Germinal center (tissue), 1 donor: Measurements from ENCODE around the gene HDAC3.

Source experiments
- DNase-seq: peaks from one replicate; pipeline ENCODE4 v3.0.0; 2012; ENCODE audit warnings: mixed read lengths, low spot score

HDAC3 gene

GRCh38 chr5:141636413-141637122 is at the start of gene HDAC3, which contains the start of gene RELL2:
HDAC3 (minus strand) TSS chr5:141636849; CDS start chr5:141636790, 59 bp downstream.
RELL2 (plus strand) TSS chr5:141636997; CDS start chr5:141638226, 1,229 bp downstream.
- peak; percentile 96 for DNase-seq

DNA sequence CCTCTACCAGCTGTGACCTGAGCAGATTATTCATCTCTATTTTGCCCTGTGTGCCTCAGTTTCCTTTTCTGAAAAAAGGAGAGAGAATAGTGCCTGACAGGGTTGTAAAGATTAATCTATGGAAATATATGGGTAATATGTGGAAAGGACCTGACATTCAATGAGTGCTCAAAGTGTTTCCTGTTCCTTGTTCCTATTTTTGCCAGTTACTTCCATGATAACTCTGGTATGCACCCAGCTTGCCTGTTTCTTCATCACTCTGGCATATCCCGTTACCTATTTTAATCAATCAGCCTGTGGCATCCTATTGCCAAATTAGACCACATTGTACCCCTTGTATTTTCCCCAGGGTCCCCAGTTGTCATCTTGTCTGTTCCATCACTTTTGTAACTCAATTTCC is 48.9 kb upstream of the HDAC3 start:
- no peak for DNase-seq

DNA sequence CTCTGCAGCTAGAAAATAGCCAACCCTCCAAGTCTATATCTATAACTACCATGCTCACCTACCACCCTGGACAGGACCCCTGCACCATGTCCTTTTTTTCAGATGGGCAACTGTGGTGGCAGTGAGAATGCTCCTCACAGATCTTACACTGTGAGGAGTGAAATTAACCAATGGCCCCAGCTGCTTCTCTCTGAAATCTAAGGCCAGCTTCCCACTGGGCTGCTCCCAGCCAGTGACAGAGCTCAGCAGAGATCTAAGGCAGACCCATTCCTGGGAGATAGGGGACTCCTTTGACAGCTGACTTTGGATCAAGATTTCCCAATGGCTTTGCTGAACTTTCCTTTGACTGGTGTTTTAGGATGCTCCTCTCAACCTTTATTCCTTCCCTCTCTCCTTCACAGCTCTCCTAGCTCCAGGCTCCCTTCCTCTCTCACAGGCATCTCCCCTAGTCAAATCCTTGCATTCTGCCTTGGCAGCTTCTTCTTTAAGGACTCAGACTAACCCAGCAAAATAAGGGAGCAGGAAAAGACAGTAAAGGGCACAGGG is 47.0 kb upstream of the HDAC3 start:
- no peak for DNase-seq

DNA sequence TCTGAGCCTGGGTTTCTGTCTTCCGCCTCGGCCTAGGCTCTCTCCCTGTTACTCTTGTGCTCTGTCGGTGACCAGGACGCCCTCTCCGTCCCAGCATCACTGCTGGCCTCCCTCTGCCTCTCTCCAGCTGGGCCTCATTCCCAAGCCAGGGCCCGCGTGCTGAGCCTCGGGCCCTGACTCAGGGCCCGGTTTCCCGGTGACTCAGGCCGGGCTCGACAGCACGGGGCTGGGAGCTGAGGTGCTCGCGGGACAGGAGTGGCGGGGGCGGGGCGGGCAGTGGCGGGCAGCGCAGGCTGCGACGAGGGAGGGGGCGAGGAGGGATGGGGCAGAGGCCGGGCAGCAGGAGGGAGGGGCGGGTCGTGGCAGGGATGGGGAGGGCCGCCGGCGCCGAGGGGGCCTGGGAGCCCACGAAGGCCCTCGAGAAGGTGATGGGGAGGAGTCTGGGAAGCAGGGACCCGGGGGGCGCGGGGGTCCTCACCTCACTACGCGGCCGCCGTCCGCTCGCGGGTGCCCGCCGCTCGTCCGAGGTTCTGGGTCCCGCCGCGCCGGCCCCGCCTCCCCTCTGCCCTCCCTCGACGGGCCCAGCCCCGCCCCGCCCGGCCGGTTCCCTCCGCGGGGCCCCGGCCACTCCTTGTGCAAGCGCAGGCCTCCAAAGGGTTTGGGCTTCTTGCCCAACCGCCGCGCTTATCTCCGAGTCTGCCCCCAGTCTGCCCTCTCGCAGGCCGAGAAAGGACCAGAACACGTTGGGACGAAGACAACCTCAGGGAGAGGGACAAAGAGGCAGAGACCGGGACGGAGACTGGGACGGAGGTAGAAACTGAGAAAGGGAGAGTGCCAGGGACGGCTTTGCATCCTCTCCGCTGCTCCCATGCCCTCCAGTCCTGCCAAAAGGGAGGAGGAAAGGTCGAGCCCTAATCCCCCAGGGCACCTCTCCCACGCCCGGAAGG is 45.3 kb upstream of the HDAC3 start, which contains the start of gene ARAP3:
ARAP3 (minus strand) TSS at position 536 of the 947 bp plus-strand sequence. CDS start 1,744 bp downstream, outside the sequence.
- DNase-seq = peak; percentile 30

- no peak for DNase-seq
Observed at GRCh38 chr5:141681295-141681694, 44.6 kb upstream of the HDAC3 start.

DNA sequence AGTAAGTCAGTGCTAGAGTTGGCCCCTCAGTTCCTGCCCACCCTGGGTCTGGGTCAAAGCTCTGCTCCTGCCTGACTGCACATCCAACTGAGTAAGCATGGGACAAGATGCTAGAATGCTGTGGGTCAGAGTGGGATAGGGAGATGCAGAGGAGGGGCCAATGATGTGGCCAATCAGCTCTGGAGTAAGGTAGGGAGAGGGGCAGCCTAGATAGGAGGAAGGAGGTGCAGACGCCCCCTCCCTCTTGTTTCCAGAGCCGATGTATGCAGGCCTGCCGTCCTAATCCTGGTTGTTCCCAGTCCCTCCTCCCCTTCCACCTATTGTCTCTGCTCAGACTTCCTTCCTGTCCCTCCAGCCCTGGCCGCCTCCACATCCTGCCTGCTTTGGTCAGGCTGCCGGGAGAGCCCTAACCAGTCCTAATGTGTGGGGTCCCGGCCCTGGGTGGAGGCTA is 44.1 kb upstream of the HDAC3 start:
- DNase-seq = no peak

DNA sequence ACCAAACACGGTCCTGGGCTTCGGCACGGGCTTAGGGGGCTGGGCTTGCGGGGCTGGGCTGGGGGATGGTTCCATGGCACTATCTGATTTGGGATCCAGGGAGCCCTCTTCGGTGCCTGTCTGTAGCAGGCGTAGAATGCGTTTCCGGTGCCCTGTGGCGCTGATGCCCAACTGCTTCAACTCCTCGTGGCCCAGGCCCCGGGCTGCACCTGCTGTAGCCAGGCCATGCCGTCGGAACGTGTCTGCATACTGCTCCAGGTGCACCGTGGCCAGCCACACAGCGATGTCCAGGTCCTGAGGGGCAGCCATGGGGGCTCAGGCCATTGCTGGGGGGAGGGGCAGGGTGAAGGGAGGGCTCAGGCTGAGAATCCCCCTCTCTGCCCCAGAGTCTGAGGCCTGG is 43.5 kb upstream of the HDAC3 start:
- no peak for DNase-seq

DNA sequence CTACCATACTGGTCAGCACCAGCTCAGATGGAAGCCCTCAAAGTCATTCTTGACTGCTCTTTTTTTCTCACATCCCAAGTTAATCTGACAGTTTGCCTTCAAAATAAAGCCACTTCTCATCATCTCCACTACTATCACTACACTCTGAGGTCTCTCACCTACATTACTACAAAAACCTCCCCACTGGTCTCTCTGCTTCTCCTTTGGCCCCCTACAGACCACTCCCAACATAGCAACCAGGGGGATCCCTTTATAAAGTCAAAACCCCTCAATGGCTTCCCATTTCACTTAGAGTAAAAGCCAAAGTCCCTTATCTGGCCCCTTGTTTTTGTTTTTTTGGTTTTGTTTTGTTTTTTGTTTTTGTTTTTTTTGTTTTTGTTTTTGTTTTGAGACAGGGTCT is 40.8 kb upstream of the HDAC3 start:
- no peak for DNase-seq

GRCh38 chr5:141675672-141676071 is 39.0 kb upstream of the HDAC3 start:
- DNase-seq = no peak

GRCh38 chr5:141674747-141675146 is 38.1 kb upstream of the HDAC3 start:
- DNase-seq = no peak

DNA sequence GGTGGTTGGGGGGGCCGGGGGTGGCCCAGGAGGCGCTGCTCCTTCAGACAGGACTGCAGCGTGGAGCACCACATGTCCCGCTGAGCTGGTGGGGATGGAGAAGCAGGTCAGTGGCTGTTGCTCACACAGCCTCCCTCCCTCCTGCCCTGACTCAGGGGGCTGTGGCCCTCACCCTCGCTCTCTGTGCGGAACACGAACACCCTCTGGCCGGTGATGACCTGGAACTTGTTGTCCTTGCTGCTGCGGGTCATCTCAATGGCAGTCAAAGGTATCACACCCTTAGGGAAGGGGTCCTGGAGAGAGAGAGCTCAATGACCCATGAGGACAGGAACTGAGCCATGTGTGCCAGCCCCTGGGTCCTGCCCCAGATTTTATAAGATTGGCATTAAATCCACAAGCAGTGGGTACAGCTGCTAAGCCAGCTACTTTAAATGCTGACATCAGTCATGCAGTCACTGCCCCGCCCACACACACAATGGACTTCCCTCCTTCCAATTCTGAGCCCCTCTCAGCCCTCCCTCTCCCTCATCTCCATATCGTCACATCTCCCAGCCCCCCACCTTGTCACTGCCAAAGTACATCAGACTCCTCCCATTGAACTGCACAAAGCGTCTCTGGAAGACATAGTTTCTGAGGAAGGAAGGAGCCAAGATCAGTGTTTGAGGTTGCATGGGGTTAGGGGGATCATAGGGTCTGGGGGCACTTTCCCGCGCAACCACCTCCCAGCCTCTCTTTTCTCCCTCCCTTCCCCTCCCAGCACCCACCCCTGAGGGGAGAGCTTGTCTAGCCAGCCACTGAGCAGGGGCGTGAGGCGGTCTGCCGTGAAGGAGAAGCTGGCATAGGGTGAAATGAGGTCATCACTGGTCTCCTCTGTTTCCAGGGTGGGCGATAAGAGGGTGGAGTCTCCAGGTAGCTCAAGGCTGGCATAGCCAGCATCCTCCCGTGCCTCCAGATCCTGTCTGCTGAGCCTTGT is 36.5 kb upstream of the HDAC3 start:
- no peak for DNase-seq

GRCh38 chr5:141672071-141672840 is 35.6 kb upstream of the HDAC3 start:
- no peak for DNase-seq

- no peak for DNase-seq
Observed at GRCh38 chr5:141669520-141669919, 32.9 kb upstream of the HDAC3 start.

- no peak for DNase-seq
Observed at GRCh38 chr5:141668601-141669265, 32.1 kb upstream of the HDAC3 start.

- DNase-seq = no peak
Observed at GRCh38 chr5:141665995-141666940, 29.6 kb upstream of the HDAC3 start.

DNA sequence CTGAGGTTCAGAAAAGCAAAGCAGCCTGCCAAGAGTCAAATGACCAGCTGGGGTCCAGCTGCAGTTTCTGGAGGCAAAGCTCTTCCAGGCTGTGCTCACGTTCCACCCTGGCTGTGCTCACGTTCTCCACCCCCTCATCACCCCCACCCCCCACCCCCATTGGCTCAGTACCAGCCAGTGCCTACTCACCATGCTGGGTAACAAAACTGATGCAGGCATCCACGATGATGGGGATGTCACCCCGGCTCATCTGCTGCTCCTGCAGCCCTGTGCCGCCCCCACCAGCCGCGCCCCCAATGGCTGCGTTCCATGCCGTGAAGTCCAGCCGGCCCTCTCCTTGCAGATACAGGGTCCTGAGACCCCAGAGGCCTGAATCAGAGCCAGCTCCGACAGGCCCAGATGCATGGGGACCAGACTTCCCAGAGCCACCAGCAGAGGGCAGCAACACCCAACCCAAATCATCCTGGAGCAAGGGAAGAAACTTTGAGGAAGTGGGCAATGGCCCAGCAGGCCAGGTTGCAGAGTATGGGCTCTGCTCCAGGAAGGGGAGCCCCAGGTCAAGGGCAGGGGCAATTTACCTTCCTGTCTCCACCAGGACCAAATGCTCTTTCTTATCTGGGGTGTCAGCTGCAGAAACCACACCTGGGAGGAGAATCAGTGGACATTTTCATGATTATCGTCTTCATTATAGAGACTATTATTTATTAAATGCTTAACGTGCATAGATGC is 28.2 kb upstream of the HDAC3 start:
- peak; percentile 83 for DNase-seq

DNA sequence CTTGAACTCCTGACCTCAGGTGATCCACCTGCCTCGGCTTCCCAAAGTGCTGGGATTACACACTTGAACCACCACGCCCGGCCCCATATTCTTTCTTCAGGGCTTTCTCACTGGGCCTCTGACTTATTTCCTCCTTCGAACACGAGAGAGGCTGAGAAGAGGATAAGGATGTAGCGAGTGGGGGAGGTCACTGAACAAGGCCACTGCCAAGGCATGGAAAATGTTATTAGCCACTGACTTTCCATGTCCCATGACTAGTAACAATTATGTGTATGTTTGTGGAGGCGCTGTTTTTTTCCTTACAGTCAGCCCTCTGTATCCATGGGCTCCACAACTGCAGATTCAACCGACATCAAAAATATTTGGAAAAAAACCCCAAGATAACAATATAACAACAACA is 26.9 kb upstream of the HDAC3 start:
- no peak for DNase-seq

- no peak for DNase-seq
Observed at GRCh38 chr5:141662028-141662427, 25.4 kb upstream of the HDAC3 start.
